ENCODE measurements around the gene ACO2.
"Not testable (repeated sequence)": the region's sequence is repeated elsewhere in the genome, so short reads cannot be mapped to it uniquely, and the experiment has no call there.

Gene ACO2

GRCh38 chr22:41435560-41435959 is 33.4 kb upstream of the ACO2 start:
- Histone ChIP-seq H3K9me3 (ENCODE audit: control insufficient read depth, insufficient read depth, low read length) (no peaks in the 10 kb centered on the region), H3K9me2 (replicated peaks; ENCODE audit: control insufficient read depth, low read length) (no peaks in the 10 kb centered on the region), H3K79me2 (ENCODE audit: control insufficient read depth, low read length) (peaks cover 71% of the 10 kb centered on the region), H3K4me1 (ENCODE audit: control insufficient read depth, low read length) (peaks cover 2% of the 10 kb centered on the region; the same call in 1 of the 2 replicates), H3F3A (ENCODE audit: control insufficient read depth, insufficient read depth) (peaks cover 16% of the 10 kb centered on the region), H3K36me3 (ENCODE audit: control insufficient read depth, low read length) (peaks cover 74% of the 10 kb centered on the region), H3K4me2 (ENCODE audit: low read length) (no peak overlapping the region), H4K20me1 (ENCODE audit: control insufficient read depth, insufficient read depth, low read depth, low read length) (0 out of 2 replicates have a peak, but pooled peaks cover 3% of the 10 kb centered on the region), H3K4me3 (ENCODE audit: low read length) (no peak overlapping the region), H3K27ac (ENCODE audit: low read depth, low read length) (no peak overlapping the region), H3K27me3 (ENCODE audit: control insufficient read depth, low read length) (no peaks in the 10 kb centered on the region)
- TF ChIP-seq, protein P1, sequence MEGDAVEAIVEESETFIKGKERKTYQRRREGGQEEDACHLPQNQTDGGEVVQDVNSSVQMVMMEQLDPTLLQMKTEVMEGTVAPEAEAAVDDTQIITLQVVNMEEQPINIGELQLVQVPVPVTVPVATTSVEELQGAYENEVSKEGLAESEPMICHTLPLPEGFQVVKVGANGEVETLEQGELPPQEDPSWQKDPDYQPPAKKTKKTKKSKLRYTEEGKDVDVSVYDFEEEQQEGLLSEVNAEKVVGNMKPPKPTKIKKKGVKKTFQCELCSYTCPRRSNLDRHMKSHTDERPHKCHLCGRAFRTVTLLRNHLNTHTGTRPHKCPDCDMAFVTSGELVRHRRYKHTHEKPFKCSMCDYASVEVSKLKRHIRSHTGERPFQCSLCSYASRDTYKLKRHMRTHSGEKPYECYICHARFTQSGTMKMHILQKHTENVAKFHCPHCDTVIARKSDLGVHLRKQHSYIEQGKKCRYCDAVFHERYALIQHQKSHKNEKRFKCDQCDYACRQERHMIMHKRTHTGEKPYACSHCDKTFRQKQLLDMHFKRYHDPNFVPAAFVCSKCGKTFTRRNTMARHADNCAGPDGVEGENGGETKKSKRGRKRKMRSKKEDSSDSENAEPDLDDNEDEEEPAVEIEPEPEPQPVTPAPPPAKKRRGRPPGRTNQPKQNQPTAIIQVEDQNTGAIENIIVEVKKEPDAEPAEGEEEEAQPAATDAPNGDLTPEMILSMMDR (IDR thresholded peaks at IDR 0.05; ENCODE audit: low read depth, low read length, poor library complexity, severe bottlenecking), result no peak
- TF ChIP-seq EZH2phosphoT487 (IDR thresholded peaks at IDR 0.05; ENCODE audit: borderline replicate concordance, low read length), result no peak

DNA sequence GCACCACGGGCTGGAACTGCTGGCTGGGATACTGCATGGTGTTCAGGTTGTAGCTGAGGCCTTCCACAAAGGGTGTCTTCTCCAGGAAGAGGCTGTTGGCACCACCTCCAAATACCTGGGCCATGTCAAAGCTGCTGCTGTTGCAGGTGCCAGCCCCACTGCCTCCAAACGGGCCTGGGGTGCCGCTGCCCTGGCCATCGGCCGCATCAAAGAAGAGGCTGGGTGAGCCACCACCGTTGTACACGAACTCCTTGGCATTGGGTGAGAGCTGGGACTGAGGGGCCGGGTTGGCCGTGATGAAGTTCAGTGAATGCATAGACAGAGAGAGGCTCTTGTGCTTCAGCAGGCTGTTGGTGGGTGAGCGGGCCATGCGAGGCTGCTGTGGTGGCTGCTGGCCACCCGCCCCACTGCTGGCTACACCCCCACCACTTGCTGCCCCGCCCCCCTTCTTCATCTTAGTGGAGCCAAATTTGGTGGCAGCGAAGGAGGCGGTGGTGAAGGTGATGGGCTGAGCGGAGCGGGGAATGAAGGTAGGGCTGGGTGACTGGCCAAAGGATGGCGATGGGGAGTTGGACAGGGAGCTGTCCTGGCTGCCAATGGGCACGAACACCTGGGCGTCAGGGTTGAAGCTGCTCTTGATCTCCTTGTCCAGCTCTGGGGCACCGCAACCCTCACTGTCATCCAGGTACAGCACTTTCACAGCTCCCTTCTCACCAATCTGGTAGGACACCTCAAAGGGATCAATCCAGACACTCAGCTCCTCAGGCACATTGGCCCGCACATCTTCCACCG is 32.4 kb upstream of the ACO2 start:
- H3F3A ChIP-seq (ENCODE audit: control insufficient read depth, insufficient read depth), result peaks cover 11% of the 10 kb centered on the region
- TF ChIP-seq EZH2phosphoT487 (IDR thresholded peaks at IDR 0.05; ENCODE audit: borderline replicate concordance, low read length), result no peak
- TF ChIP-seq, protein P1 (IDR thresholded peaks at IDR 0.05; ENCODE audit: low read depth, low read length, poor library complexity, severe bottlenecking), result no peak
- H3K36me3 ChIP-seq (ENCODE audit: control insufficient read depth, low read length), result peaks cover 72% of the 10 kb centered on the region
- no peak overlapping the region for H3K27ac ChIP-seq (ENCODE audit: low read depth, low read length)
- peaks cover 80% of the 10 kb centered on the region for H3K79me2 ChIP-seq (ENCODE audit: control insufficient read depth, low read length)
- H3K4me3 ChIP-seq (ENCODE audit: low read length), result no peak overlapping the region
- no peaks in the 10 kb centered on the region for H3K4me1 ChIP-seq (ENCODE audit: control insufficient read depth, low read length)
- 0 out of 2 replicates have a peak, but pooled peaks cover 3% of the 10 kb centered on the region for H4K20me1 ChIP-seq (ENCODE audit: control insufficient read depth, insufficient read depth, low read depth, low read length)
- H3K9me2 ChIP-seq (replicated peaks; ENCODE audit: control insufficient read depth, low read length), result no peaks in the 10 kb centered on the region
- no peak overlapping the region for H3K4me2 ChIP-seq (ENCODE audit: low read length)
- no peaks in the 10 kb centered on the region for H3K9me3 ChIP-seq (ENCODE audit: control insufficient read depth, insufficient read depth, low read length)
- no peaks in the 10 kb centered on the region for H3K27me3 ChIP-seq (ENCODE audit: control insufficient read depth, low read length)

GRCh38 chr22:41437198-41437597 is 31.7 kb upstream of the ACO2 start:
- Histone ChIP-seq H3K9me2 (replicated peaks; ENCODE audit: control insufficient read depth, low read length) (no peaks in the 10 kb centered on the region), H3K4me3 (ENCODE audit: low read length) (no peak overlapping the region), H3K9me3 (ENCODE audit: control insufficient read depth, insufficient read depth, low read length) (no peaks in the 10 kb centered on the region), H4K20me1 (ENCODE audit: control insufficient read depth, insufficient read depth, low read depth, low read length) (0 out of 2 replicates have a peak, but pooled peaks cover 3% of the 10 kb centered on the region), H3K27me3 (ENCODE audit: control insufficient read depth, low read length) (no peaks in the 10 kb centered on the region), H3K79me2 (ENCODE audit: control insufficient read depth, low read length) (peaks cover 87% of the 10 kb centered on the region), H3K4me2 (ENCODE audit: low read length) (no peak overlapping the region), H3F3A (ENCODE audit: control insufficient read depth, insufficient read depth) (peaks cover 11% of the 10 kb centered on the region), H3K4me1 (ENCODE audit: control insufficient read depth, low read length) (no peaks in the 10 kb centered on the region), H3K27ac (ENCODE audit: low read depth, low read length) (no peak overlapping the region), H3K36me3 (ENCODE audit: control insufficient read depth, low read length) (peaks cover 70% of the 10 kb centered on the region)
- no peak for TF ChIP-seq EZH2phosphoT487 (IDR thresholded peaks at IDR 0.05; ENCODE audit: borderline replicate concordance, low read length)
- TF ChIP-seq, protein P1 (IDR thresholded peaks at IDR 0.05; ENCODE audit: low read depth, low read length, poor library complexity, severe bottlenecking), result no peak

GRCh38 chr22:41440511-41440910 is 28.4 kb upstream of the ACO2 start:
- not testable (repeated sequence) for H4K20me1 ChIP-seq (ENCODE audit: control insufficient read depth, insufficient read depth, low read depth, low read length); H3K9me3 ChIP-seq (ENCODE audit: control insufficient read depth, insufficient read depth, low read length); H3K27ac ChIP-seq (ENCODE audit: low read depth, low read length); H3K27me3 ChIP-seq (ENCODE audit: control insufficient read depth, low read length); H3K4me3 ChIP-seq (ENCODE audit: low read length); H3K4me2 ChIP-seq (ENCODE audit: low read length); H3K9me2 ChIP-seq (replicated peaks; ENCODE audit: control insufficient read depth, low read length)
- Histone ChIP-seq H3K79me2 (ENCODE audit: control insufficient read depth, low read length) (peaks cover 95% of the 10 kb centered on the region), H3K36me3 (ENCODE audit: control insufficient read depth, low read length) (peaks cover 74% of the 10 kb centered on the region), H3K4me1 (ENCODE audit: control insufficient read depth, low read length) (peaks cover 14% of the 10 kb centered on the region), H3F3A (ENCODE audit: control insufficient read depth, insufficient read depth) (peaks cover 18% of the 10 kb centered on the region)
